HG03196 (cell line): ENCODE data around the gene HSF2.
A peak's percentile ranks its signal among the peaks of the same experiment; 100 is the strongest.

Experiments used
- ATAC-seq: cut with Tn5 transposase; IDR thresholded peaks from one replicate; pipeline ENCODE4 v1.9.1; 2021; ENCODE audit not compliant: unreplicated experiment

HSF2 gene

GRCh38 chr6:122399348-122400120, at the start of gene HSF2:
Gene HSF2, plus strand, starts transcription at chr6:122399652. Its CDS starts 86 bp downstream, at chr6:122399738.
- peak; percentile 99 for ATAC-seq

- no peak for ATAC-seq
Measured at GRCh38 chr6:122352981-122353664, 46.3 kb upstream of the HSF2 start.

GRCh38 chr6:122360809-122361208, 38.6 kb upstream of the HSF2 start:
- ATAC-seq: no peak

- no peak for ATAC-seq
Measured at GRCh38 chr6:122361314-122361979, 38.0 kb upstream of the HSF2 start.

GRCh38 chr6:122363769-122364483, 35.5 kb upstream of the HSF2 start:
- no peak for ATAC-seq

GRCh38 chr6:122365775-122366403, 33.6 kb upstream of the HSF2 start:
- no peak for ATAC-seq

- ATAC-seq: no peak
Measured at GRCh38 chr6:122367171-122367570, 32.3 kb upstream of the HSF2 start.

- no peak for ATAC-seq
Measured at GRCh38 chr6:122369536-122369935, 29.9 kb upstream of the HSF2 start.

GRCh38 chr6:122372647-122373046, 26.8 kb upstream of the HSF2 start:
- ATAC-seq: no peak

GRCh38 chr6:122374307-122374706, 25.1 kb upstream of the HSF2 start:
- no peak for ATAC-seq

GRCh38 chr6:122376246-122376645, 23.2 kb upstream of the HSF2 start:
- no peak for ATAC-seq

GRCh38 chr6:122381494-122382265, 17.8 kb upstream of the HSF2 start:
- ATAC-seq: peak; percentile 99

GRCh38 chr6:122385857-122386612, 13.4 kb upstream of the HSF2 start:
- no peak for ATAC-seq

GRCh38 chr6:122388945-122389344, 10.5 kb upstream of the HSF2 start:
- no peak for ATAC-seq

GRCh38 chr6:122389704-122390372, 9.6 kb upstream of the HSF2 start:
- ATAC-seq: no peak

- no peak for ATAC-seq
Measured at GRCh38 chr6:122392564-122393350, 6.7 kb upstream of the HSF2 start.

- ATAC-seq: no peak
Measured at GRCh38 chr6:122393351-122393896, 6.0 kb upstream of the HSF2 start.

- ATAC-seq: no peak
Measured at GRCh38 chr6:122394016-122394415, 5.4 kb upstream of the HSF2 start.
